Esophagus (tissue), 2 donors: ENCODE measurements around the gene GPBP1L1. TPM values are rescaled to one million over a fixed set of nuclear protein-coding genes. Genes with fewer than 3 reads are reported as not detected.
"Not testable (repeated sequence)": the region's sequence is repeated elsewhere in the genome, so short reads cannot be mapped to it uniquely, and the experiment has no call there.

Experiments used
- H3K27ac ChIP-seq, 2 donors: one replicate each; pipeline ENCODE4 v1.5.1; 2013; ENCODE audit warnings: low read depth in 2 of 2, mild to moderate bottlenecking in 2 of 2, inconsistent platforms in 1 of 2, low read length in 1 of 2, moderate library complexity in 1 of 2
- H3K27me3 ChIP-seq, 2 donors: one replicate each; pipeline ENCODE4 v1.6.1; 2013; ENCODE audit warnings: low read length in 2 of 2, control low read depth in 1 of 2, mild to moderate bottlenecking in 1 of 2; ENCODE audit not compliant: insufficient read depth in 2 of 2, control insufficient read depth in 1 of 2
- H3K36me3 ChIP-seq, 2 donors: one replicate each; pipeline ENCODE4 v1.6.1; 2013; ENCODE audit warnings: low read length in 1 of 2; ENCODE audit not compliant: control insufficient read depth in 2 of 2, insufficient read depth in 2 of 2
- H3K4me1 ChIP-seq, 2 donors: one replicate each; pipeline ENCODE4 v1.6.1; 2013; ENCODE audit warnings: low read length in 1 of 2; ENCODE audit not compliant: control insufficient read depth in 2 of 2, insufficient read depth in 2 of 2
- H3K4me3 ChIP-seq, 2 donors: one replicate each; pipeline ENCODE4 v1.5.1; 2013; ENCODE audit warnings: low read length in 2 of 2, mild to moderate bottlenecking in 2 of 2, low read depth in 1 of 2, moderate library complexity in 1 of 2
- H3K9me3 ChIP-seq, 2 donors: one replicate each; pipeline ENCODE4 v1.6.1; 2013; ENCODE audit warnings: mild to moderate bottlenecking in 2 of 2, low read depth in 1 of 2, low read length in 1 of 2, moderate library complexity in 1 of 2; ENCODE audit not compliant: control insufficient read depth in 2 of 2, insufficient read depth in 1 of 2
- WGBS, 2 donors: extraction: QIAGEN DNeasy Blood & Tissue Kit; methylation state at CpG; one replicate each; pipeline ENCODE4 v1.1.7; 2013; 5-methylcytosine and 5-hydroxymethylcytosine counted together
- polyA plus RNA-seq, 2 donors: library from polyadenylated mRNA; stranded (reverse); fragments of 200-250 nt; gene quantifications; one replicate each; pipeline ENCODE4 v1.2.3, GENCODE V29; 2013
- donor health status: healthy with polysubstance abuse.
- donor health status: Bipolar disorder and iron deficiency.

GPBP1L1 gene
- polyA plus RNA-seq, 2 donors = 48.6 to 53.0 TPM

GRCh38 chr1:45684402-45684801 lies 1.9 kb downstream of the GPBP1L1 start:
- Histone ChIP-seq H3K4me1 (no peaks in the 10 kb centered on the region), H3K9me3 (no peaks in the 10 kb centered on the region), H3K27ac (no peak overlapping the region), H3K4me3 (peak overlapping the region in 1 of 2 donors; percentile 39), H3K36me3 (no peaks in the 10 kb centered on the region), H3K27me3 (no peaks in the 10 kb centered on the region)
- WGBS, 2 donors = 38 to 43% methylated on average over 2 of the region's 2 CpGs

DNA sequence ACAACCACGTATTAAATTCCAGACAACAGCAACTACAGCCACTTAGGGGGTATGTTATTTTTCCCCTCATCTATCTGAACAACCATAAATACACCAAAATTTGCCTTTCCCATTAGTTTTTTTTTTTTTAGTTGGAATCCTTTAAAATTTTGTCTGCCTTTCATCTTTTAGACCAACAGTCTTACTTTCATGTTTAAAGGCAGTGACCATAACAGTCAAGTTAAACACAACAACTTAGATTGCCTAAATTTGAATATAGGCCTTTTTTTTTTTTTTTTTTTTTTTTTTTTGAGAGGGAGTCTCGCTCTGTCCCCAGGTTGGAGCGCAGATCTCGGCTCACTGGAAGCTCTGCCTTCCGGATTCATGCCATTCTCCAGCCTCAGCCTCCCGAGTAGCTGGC lies 3.4 kb downstream of the GPBP1L1 start:
- WGBS, 2 donors = 85 to 88% methylated on average over 6 of the region's 6 CpGs
- H3K4me1 ChIP-seq = no peaks in the 10 kb centered on the region
- H3K27ac ChIP-seq = no peak overlapping the region

DNA sequence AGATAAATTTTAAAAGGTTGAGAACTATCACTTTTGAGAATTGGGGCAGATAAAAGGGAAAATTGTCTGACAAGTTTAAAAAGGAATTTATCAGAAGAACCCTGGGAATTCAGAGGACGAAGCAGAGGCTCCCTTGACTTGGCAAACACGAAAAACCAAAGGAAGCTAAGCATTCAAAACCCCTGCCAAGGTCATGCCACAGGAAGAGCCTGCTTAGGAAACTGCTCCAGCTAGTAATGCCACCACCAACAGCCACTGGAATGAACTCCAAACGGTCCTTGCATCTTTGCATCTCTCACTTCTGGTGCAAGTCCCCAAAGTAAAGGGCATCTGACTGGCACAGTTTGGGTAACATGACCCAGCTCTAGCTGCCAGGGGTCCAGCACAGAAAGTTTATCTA lies 7.2 kb downstream of the GPBP1L1 start:
- Histone ChIP-seq H3K4me1 (peaks cover 2 to 5% of the 10 kb centered on the region in 2 donors), H3K9me3 (no peaks in the 10 kb centered on the region), H3K27ac (no peak overlapping the region), H3K4me3 (no peak overlapping the region), H3K36me3 (no peaks in the 10 kb centered on the region), H3K27me3 (no peaks in the 10 kb centered on the region)
- 9 to 11% methylated on average over 3 of the region's 3 CpGs for WGBS, 2 donors

More for the DNA sequence above, 3.4 kb downstream of the GPBP1L1 start:
- H3K4me3 ChIP-seq = no peak overlapping the region
- no peaks in the 10 kb centered on the region for H3K27me3 ChIP-seq
- no peaks in the 10 kb centered on the region for H3K36me3 ChIP-seq
- no peaks in the 10 kb centered on the region for H3K9me3 ChIP-seq

- no peak overlapping the region for H3K27ac ChIP-seq
Measured at GRCh38 chr1:45678489-45678888, 7.8 kb downstream of the GPBP1L1 start.

DNA sequence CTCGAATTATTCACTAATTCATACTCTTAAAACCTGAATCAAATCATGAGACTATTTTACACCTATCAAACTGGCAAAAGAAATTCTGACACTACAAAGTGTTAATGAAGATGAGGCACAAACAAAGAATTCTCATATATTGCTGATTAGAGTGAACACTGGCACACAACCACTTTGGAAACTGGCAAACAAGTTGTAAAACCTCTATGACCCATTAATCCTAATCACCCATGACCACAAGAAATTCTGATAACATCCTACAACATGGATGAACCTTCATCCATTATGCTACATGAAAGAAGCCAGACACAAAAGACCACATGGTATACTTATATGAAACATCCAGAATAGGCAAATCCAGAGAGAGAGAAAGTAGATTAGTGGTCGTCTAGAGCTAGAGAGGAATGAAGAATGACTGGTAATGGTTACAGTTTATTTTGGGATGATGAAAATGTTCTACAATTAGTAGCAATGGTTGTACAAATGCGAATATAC lies 8.5 kb downstream of the GPBP1L1 start:
- Histone ChIP-seq H3K27me3 (no peaks in the 10 kb centered on the region), H3K4me3 (no peak overlapping the region), H3K27ac (no peak overlapping the region), H3K9me3 (no peaks in the 10 kb centered on the region), H3K36me3 (no peaks in the 10 kb centered on the region), H3K4me1 (peaks cover 5% of the 10 kb centered on the region in 2 donors)
- WGBS, 2 donors = 62 to 63% methylated on average over 3 of the region's 3 CpGs

More at GRCh38 chr1:45678489-45678888, 7.8 kb downstream of the GPBP1L1 start:
- Histone ChIP-seq H3K4me1 (peaks cover 3 to 5% of the 10 kb centered on the region in 2 donors), H3K4me3 (no peak overlapping the region), H3K36me3 (no peaks in the 10 kb centered on the region), H3K27me3 (no peaks in the 10 kb centered on the region), H3K9me3 (no peaks in the 10 kb centered on the region)

GRCh38 chr1:45676553-45676952 lies 9.8 kb downstream of the GPBP1L1 start:
- WGBS, 2 donors = 88 to 95% methylated on average over 6 to 7 of the region's 7 CpGs
- H3K4me3 ChIP-seq, H3K9me3 ChIP-seq, H3K27ac ChIP-seq, H3K4me1 ChIP-seq, H3K36me3 ChIP-seq, H3K27me3 ChIP-seq: not testable (repeated sequence)

DNA sequence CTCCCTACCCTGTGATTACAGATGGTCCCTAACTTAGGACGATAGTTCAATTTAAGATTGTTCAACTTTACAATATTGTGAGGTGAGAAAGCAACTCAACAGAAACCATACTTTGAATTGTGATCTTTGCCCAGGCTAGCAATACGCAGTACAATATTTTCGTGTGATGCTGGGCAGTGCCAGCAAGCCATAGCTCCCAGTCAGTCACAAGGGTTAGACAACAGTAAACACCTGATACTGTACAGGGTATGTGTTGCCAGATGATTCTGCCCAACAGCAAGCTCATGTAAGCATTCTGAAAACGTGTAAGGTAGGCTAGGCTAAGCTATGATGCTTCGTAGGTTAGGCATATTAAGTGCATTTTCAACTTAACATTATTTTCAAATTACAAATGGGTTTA lies 11.9 kb downstream of the GPBP1L1 start:
- Histone ChIP-seq H3K9me3 (no peaks in the 10 kb centered on the region), H3K4me1 (peaks cover 5% of the 10 kb centered on the region in 2 donors), H3K27me3 (no peaks in the 10 kb centered on the region), H3K27ac (no peak overlapping the region), H3K36me3 (no peaks in the 10 kb centered on the region), H3K4me3 (no peak overlapping the region)
- WGBS, 2 donors = 68 to 79% methylated on average over 5 of the region's 5 CpGs

GRCh38 chr1:45673956-45674355 lies 12.4 kb downstream of the GPBP1L1 start:
- WGBS, 2 donors = 96 to 98% methylated on average over 4 of the region's 4 CpGs
- H3K4me1 ChIP-seq = peaks cover 5 to 7% of the 10 kb centered on the region in 2 donors

GRCh38 chr1:45669859-45670655 lies 16.3 kb downstream of the GPBP1L1 start:
- WGBS, 2 donors = 73 to 76% methylated on average over 6 of the region's 6 CpGs
- H3K27me3 ChIP-seq = no peaks in the 10 kb centered on the region
- no peak overlapping the region for H3K27ac ChIP-seq

More at GRCh38 chr1:45673956-45674355, 12.4 kb downstream of the GPBP1L1 start:
- Histone ChIP-seq H3K9me3 (no peaks in the 10 kb centered on the region), H3K27me3 (no peaks in the 10 kb centered on the region), H3K36me3 (no peaks in the 10 kb centered on the region), H3K27ac (no peak overlapping the region), H3K4me3 (no peak overlapping the region)

DNA sequence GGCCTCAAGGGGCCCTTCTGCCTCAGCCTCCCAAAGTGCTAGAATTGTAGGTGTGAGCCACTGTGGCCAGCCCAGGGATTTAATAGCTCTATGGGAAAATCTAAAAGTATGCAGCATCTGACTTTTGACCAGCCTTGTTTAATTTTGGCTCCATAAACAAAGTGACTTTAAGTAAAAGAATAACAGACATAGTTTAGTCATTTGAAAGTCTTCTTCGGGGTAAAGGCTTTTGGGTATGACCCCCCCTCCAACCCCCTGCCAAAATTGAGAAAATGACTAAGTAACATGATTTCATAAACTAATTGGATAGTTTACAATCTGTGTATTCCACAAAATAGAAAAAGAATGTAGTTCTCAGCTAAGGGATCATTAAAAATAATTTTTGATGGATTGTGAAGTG lies 17.0 kb downstream of the GPBP1L1 start:
- Histone ChIP-seq H3K9me3 (no peaks in the 10 kb centered on the region), H3K27me3 (no peaks in the 10 kb centered on the region), H3K4me3 (no peak overlapping the region), H3K4me1 (peaks cover 3% of the 10 kb centered on the region in 2 donors), H3K36me3 (no peaks in the 10 kb centered on the region), H3K27ac (no peak overlapping the region)
- WGBS, 2 donors = 47 to 51% methylated on average over 1 of the region's 1 CpG

More at GRCh38 chr1:45669859-45670655, 16.3 kb downstream of the GPBP1L1 start:
- Histone ChIP-seq H3K4me1 (peaks cover 3 to 5% of the 10 kb centered on the region in 2 donors), H3K36me3 (no peaks in the 10 kb centered on the region), H3K9me3 (no peaks in the 10 kb centered on the region), H3K4me3 (no peak overlapping the region)
